Left renal pelvis (tissue), 4 donors: ENCODE results near the gene TBC1D24. TPM values are rescaled to one million over a fixed set of nuclear protein-coding genes. Genes with fewer than 3 reads are reported as not detected.
"Not testable (repeated sequence)": the region's sequence is repeated elsewhere in the genome, so short reads cannot be mapped to it uniquely, and the experiment has no call there.

Experiments
- DNase-seq, 4 donors: peaks; one replicate each; pipeline ENCODE4 v3.0.0-alpha.2; 2013; ENCODE audit warnings: low read depth in 4 of 4, low spot score in 3 of 4
- polyA plus RNA-seq, 4 donors: library from polyadenylated mRNA; unstranded; fragments of 120-200 nt; gene quantifications; one replicate each; pipeline ENCODE4 v1.2.1, GENCODE V29; 2013; ENCODE audit not compliant: insufficient read length in 4 of 4

TBC1D24 gene
- polyA plus RNA-seq: 10 to 100 TPM; 15.1 to 22.7 (median 18.3) TPM

DNA sequence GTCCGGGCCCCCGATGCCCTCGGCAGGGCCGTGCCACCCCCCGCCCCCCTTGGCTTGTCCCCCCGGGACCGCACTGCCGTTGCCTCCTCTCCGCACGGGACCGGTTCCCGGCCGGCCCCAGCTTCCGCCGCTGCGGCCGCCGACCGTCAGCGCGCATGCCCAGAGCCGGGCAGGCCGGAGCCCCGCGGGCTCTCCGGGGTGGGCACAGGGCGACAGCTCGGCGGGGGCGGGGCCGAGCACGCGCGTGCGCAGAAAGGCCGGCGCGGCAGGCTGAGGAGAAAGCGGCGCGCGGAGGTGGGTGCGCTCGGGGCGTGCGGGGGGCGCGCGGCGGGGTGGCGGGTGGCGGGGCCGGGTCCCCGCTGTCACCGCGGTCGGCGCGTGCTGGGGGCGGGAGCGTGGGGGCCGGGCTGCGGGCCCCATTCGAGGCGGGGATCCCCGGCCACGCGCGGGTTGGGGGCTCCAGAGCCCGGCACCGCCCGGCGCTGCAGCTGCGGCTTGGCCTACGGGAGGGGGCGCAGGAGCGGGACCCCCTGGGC is at the start of gene TBC1D24:
Gene TBC1D24, plus strand, starts transcription at position 251 of the 536 bp plus-strand sequence. CDS start 21,022 bp downstream, outside the sequence.
- peak in 3 of 4 donors; percentile 69 to 77 (median 75) for DNase-seq

DNA sequence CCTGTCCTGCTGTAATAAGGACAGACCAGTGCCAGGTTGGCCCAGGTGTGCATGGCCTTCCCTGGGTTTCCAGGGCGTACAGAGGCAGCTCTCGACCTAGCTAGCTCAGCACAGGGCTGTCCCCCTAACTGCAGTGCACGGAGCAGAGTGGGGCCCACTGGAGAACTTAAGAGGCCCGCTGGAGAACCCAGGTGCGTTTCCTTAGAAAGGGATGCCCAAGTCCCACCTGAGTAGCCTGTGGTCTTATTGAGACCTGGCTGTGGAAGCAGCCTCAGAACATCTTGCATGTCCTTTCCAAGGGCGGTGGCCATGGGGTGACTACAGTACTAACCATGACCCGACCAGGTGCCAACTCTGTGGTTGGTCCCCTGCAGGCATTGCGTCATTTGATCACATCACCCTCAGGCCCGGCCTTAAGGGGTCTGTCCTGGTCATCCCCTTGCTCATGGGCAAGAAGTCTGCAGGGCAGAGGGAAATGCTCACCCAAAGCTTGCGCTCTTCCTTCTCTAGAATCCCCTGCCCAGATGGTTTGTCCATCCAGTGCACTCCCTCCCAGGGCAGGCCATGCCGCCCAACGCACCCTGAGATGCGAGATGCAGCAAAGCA is 49.0 kb upstream of the TBC1D24 start:
- DNase-seq: no peak

DNA sequence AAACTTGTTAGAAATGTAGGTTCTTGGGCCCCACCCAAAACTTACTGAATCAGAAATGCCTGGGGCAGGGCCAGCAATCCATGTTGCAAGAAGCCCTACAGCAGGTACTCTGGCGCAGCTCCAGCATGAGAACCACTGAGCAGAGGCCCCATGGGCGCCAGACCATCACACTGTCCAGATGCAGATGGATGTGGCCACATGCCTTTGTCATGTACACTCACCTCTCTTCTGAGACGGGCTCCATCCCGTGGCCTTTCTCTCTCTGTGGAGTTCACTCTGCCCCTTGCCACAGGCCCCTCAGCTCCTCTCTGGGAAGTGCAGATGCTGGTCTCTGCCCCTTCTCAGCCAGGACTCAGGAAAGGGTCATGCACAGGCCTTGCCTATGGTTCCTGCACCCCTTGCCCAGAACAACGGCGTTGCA is 48.0 kb upstream of the TBC1D24 start:
- no peak for DNase-seq

DNA sequence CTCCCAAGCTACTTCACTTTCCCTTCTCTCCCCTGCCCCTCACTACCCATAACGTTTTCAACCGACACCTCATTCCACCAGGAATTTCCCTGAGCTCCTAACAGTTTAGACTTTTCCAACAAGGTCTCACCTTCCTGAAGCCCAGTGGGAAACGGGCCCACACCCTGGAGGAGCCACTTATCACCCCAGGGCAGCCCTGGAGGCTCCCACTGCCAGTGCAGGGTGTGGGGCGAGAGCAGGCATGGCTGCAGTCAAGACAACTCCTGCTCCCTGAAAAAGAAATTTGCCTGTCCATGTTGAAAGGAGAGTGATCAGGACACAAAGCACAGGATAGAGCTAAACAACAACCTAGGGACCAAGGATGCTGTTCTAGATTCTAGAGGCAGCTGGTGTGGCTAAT is 47.4 kb upstream of the TBC1D24 start:
- DNase-seq: no peak

DNA sequence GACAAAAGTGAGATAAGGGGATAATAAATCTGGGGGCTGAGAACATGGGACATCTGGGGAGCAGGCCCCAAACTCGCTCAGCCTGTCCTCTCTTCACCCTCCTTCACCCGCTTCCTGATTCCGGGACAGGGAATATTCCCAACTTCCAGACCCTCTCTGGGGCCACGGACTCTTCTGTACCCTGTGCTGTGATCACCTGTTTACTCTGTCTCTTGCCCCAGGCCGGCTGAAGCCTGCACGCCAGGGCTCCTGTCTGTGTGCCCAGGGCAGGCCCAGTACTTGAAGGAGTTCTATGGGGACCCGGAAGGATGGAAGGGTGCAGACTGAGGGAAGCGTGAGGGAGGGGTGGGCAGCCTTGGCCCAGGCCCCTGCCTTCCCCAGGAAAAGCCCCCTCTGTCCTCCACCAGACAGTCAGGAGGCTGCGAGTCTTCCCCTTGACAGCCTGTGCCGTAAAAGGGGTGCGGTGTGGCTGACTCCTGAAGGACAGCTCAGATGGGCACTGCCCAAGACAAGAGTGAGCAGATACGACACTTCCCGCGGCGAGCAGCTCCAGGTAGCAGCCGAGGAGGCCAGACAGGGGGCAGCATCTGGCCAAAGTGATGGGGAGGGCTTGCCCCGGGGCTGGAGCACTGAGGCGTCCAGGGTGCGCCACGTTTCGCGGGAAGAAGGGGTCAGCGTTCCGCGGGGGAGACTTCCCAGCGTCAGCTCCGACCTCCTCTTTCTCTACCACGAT is 46.7 kb upstream of the TBC1D24 start:
- peak in 1 of 4 donors; percentile 14 for DNase-seq

DNA sequence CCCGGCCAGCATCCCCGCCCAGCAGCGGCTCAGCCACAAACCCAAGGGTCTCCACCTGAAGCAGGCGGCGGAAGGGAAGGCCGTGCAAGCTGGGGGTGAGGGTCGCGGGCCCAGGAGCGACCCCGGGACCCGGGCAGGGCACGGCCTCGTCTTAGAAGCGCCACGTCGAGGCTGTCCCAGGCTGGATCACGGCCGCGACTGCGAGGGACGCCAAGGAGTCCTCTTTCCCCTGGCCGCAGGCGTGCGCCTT is 46.2 kb upstream of the TBC1D24 start:
- DNase-seq: no peak

DNA sequence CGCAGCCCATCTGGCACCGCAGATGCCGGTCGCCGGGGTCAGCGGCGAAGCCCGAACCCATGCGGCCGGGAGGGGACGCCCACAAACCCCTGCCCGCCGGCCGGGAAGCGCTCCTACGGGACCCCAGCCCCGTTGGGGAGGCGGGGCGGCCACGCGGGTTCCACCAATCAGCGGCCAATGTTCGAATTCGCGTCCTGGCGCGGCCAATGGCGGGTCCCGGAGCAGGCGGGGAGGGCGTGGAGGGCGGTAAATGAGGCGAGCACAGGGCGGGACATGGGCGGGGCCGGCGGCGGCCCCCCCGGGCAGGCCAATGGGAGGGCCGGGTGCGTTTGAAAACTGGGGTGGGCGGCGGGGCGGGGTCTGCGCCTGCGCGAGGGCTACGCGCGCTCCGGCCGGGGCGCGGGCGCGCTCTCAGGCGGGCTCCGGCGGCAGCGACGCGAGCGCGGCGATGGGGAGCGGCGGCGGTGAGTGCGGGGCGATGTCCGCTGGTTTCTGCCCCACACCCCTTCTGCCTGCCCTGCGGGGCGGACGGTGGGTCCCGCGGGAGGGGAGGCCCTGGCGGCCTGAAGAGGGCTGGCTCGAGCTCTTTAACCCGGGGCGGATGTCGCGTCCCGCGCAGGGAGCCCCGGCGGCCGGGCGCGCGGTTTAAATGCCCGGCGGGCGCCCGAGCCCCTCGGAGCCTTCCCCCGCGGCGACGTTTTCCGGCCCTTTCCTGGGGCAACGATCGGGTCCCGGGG is 45.7 kb upstream of the TBC1D24 start, which contains the start of gene CCNF:
Gene CCNF, plus strand, starts transcription at position 414 of the 737 bp plus-strand sequence. Its CDS starts 35 bp downstream, at position 449.
- DNase-seq: peak; percentile 91 to 93 (median 92)

DNA sequence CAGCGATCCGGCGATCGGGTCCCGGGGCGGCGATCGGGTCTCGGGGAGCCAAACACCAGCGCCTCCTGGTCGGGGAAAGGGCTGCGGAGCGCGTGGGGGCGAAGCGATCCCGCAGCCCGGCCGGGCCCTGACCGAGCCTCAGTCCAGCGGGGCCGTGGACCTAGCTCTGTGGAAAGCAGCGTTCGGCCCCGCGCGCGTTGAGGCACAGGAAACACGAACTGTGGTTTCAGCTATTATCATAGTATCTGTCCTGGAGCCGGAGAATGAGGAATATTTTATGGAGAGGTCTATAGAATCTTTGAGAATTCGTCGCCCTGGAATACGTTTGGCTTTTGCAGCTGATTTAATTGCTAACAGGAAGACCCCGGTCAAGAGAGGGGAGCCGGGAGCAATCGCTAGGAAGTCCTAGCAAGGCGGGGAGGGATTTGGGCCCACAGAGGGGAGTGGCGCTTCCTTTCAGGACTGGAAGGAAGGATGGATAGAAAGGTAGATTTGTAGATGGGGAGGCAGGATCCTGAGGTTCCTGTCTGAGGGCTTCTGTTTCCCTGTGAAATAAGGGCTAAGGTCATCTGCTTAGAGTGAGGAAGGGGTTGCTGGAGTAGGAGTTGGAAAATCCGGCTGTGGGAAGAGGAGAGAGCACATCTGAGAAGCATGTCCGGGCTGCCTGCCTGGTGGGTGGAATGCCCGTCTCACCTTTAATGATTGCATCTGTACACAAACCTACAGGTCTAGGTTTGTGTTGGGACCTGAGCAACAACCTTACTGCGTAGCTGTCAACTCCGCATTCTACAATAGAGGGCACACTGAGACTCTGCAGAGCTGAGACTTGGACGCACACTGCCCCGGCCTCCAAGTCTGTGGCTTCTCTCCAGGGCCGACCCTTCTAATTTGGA is 44.9 kb upstream of the TBC1D24 start:
- DNase-seq: no peak

DNA sequence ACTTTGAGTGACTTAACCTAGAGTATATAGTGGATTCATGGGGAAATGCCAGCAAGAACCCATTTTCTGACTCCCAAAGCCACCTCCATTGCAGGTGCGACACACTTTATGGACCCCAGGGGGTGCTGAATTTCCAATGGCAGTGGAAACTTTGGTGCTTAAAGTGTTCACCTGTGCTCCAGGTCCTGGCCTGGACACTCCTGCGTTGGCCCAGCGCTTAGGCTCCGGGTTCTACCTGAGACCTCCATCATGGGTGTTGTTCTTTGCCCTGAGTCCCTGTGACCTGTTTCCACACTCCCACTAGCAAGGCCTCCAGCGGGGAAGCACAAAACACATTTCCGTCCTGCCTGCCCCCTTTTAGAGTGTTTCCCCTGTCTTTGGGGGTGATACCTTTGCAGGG is 42.6 kb upstream of the TBC1D24 start:
- no peak for DNase-seq

DNA sequence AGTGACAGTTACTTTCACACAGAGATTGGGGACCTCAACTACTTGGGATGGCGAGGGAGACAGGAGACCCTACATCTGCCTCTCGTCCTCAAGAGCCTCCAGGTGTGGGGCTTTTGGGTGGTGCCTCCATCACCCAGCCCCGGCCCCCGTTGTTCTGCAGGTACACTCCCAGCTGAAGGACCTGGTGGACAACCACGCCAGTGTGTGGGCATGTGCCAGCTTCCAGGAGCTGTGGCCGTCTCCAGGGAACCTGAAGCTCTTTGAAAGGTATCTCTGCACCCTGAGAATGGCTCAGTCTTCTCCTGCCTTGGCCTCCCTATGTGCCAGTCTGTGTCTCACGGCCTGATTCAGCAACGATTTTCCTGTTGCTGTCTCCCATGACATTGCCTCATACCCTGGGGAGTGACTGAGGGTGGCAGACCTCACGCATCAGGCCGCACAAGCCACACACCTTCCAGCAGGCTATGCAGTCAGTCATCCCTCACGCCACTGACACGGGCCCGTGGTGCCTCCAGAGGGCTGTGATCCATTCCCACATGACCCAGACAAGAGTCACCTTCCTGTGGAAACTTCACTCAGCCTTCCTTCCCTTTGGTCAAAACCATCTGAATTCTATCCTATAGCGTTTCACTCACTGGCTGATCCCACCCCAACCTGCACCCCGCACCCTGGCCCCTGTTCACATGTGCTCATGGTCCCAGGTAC is 42.0 kb upstream of the TBC1D24 start:
- DNase-seq: no peak

DNA sequence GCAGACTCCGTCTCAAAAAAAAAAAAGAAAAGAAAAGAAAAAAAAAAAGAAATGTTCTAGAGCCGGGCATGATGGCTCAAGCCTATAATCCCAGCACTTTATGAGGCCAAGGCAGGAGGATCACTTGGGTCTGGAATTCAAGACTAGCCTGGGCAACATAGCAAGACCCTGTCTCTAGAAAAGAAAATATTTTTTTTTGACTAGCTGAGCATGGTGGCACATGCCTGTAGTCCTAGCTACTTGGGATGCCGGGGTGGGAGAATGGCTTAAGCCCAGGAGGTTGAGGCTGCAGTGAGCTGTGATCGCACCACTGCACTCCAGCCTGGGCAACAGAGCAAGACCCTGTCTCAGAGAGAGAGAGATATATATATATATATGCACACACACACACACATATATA is 39.7 kb upstream of the TBC1D24 start:
- DNase-seq: not testable (repeated sequence)

DNA sequence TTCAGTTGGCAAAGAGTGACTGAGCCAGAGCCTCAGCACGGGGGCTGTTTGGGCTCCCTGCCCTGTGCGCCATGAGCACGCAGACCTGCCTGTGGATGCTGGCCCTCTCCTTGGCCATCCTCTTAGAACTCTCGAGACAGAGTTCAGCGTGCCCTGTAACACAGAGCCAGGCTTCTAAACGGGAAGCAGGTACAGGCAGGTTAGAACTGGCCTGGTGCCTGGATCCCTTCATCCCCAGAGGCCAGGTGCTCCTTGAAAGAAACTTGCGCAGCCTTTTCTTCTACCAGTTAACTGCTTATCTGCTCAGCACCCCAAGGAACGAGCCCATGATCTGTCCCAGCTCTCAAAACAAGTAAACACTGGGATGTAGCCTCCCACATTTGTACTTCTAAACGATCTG is 38.8 kb upstream of the TBC1D24 start:
- DNase-seq: no peak

DNA sequence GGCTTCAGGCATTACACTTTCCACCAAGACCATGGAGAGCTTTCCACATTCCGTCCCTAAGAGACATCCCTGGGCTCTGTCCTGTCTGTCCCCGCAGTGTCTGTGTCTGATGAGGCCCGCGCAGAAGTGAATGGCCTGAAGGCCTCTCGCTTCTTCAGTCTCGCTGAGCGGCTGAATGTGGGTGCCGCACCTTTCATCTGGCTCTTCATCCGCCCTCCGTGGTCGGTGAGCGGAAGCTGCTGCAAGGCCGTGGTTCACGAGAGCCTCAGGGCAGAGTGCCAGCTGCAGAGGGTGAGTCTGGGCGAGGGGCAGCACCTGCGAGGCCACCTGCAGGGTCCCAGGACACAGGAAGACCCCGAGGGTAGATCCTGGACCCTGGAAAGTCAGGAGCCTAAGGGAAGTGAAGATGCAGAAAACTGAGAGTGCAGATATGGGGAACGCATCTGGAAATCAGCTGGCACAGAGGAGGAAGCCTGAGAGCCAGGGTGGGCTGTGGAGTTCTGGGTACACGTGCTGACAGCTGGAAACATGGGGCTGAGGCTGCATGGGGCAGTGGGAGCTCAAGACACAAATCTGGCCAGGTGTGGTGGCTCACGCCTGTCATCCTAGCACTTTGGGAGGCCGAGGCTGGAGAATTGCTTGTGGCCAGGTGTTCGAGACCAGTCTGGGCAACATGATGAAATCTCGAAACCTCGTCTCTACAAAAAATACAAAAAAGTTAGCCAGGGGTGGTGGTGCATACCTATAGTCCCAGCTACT is 37.7 kb upstream of the TBC1D24 start:
- no peak for DNase-seq

DNA sequence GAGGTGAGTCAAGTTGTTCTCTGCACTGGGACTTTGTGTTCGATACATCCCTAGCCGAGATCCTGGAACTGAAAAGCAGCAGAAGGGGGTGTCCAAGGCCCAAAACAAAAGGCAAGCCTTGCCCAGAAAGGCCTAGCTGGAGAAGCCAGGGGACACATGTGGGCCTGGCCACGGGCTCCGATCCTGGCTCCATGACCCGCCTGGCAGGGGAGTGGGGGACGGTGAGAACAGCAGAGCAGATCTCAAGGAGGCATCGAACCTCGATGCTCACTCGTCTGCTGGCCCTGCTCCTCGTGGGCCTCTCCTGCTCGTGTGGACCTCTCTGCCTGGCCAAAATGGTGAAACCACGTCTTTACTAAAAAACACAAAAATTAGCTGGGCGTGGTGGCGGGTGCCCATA is 36.8 kb upstream of the TBC1D24 start:
- no peak for DNase-seq

DNA sequence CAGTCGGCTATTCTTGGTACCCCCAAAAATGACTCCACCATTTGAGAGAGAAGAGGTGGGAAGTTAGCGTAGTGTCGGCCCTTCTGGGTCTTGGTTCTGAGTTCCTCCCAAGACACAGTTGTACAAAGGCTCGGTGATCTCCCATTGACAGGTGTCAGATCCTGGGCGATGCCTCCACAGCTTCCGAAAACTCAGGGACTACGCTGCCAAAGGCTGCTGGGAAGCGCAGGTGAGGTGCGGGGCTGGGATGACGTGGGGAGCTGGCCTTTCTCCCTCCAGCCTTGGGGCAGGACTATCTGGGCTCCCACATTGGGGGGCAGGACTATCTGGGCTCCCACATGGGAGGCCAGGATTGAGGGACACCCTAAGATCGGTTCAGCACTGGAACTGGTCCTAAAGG is 35.3 kb upstream of the TBC1D24 start:
- DNase-seq: no peak

DNA sequence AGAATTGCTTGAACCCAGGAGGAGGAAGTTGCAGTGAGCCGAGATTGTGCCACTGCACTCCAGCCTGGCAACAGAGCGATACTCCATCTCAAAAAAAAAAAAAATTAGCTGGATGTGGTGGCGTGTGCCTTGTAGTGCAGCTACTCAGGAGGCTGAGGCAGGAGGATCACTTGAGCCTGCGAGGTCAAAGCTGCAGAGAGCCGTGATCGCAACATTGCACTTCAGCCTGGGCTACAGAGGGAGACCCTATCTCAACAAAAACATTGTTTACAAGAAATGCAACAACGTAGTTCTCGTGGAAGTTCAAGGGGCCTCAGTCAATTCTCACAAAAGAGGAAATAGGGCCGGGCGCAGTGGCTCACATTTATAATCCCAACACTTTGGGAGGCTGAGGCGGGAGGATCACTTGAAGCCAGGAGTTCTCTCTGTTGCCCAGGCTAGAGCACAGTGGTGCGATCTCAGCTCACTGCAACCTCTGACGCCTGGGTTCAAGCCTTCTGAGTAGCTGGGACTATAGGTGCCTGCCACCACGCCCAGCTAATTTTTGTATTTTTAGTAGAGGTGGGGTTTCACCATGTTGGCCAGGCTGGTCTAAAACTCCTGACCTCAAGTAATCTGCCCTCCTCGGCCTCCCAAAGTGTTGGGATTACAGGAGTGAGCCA is 33.7 kb upstream of the TBC1D24 start:
- DNase-seq: not testable (repeated sequence)

DNA sequence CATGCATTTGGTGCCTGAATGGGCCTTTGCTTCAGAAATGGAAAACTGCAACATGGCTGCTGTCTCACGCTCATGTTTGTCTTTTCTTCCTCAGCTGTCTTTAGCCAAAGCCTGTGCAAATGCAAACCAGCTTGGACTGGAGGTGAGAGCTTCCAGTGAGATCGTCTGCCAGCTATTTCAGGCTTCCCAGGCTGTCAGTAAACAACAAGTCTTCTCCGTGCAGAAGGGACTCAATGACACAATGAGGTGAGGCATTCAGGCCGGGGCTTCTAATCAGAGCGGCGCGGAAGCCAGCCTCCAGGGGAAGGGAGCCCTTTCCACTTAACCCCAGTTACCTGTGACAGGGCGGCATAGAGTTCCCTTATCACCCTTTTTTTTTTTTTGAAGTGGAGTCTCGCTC is 31.4 kb upstream of the TBC1D24 start:
- no peak for DNase-seq

DNA sequence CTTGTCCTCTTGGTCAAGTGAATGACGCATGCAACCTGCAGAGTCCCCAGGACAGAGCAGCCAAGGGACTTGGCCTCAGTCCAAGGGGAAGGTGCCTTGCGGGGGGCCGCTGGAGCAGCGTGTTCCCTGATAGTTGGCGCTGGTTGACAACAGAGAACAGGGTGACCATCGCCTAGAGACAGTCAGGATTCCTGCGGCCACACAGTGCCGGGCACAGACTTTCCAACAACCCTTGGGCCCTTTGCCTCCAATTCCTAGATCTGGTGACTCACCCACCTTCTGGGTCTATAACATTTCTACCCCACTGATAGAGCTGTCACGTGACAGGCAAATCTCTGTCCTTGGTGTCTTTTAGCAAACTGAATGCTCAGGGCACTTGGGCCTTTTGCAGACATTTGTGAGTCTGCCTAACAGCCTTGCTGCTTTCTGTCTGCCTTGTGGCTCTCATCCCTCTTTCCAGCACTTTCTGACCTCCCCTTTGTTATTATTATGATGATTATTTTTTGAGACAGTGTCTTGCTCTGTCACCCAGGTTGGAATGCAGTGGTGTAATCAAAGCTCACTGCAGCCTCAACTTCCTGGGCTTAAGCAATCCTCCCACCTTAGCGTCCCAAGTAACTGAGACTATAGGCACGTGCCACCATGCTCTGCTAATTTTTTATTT is 26.9 kb upstream of the TBC1D24 start:
- no peak for DNase-seq
